Measurements from ENCODE around the gene TUBD1. TPM values are rescaled to one million over a fixed set of nuclear protein-coding genes. Genes with fewer than 3 reads are reported as not detected.
"Not testable (repeated sequence)": the region's sequence is repeated elsewhere in the genome, so short reads cannot be mapped to it uniquely, and the experiment has no call there.

TUBD1 gene
- total RNA-seq, 2 donors from 2014 or later: 8.5 to 10.5 TPM

DNA sequence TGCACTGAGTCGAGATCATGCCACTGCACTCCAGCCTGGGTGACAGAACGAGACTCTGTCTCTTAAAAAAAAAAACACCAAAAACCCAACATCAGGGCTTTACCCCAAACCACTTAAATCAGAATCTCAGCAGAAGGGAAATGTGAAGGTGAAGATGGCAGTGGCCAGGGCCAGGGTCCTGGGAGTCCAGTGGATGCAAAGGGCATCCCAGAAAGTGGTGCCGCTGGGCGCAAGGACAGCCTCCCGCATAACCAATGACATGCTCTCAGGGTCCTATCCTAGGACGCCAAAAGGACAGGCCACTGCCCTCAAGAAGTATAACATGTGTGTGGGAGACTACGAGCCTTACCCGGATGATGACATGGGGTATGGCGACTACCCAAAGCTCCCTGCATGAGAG lies 7.9 kb downstream of the TUBD1 start:
- ATAC-seq: no peak

DNA sequence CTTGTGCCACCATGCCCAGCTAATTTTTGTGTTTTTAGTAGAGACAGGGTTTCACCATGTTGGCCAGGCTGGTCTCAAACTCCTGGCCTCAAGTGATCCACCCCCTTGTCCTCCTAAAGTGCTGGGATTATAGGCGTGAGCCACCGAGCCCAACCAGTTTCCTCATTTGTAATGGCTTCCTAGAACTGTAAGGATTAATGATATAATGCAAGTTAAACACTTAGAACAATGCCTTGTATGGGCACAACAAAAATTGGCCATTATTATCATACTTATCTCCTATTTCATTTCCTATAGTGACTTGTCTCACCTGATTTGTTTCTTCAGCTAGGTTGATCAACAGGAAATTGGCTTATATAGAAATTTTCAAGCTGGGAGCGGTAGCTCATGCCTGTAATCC lies 14.1 kb downstream of the TUBD1 start:
- ATAC-seq: no peak
- intact Hi-C loops (cut with DNase I): no loop called here
- no peak for DNase-seq

More for the DNA sequence above, 7.9 kb downstream of the TUBD1 start:
- intact Hi-C loops (cut with DNase I): no loop called here
- no peak for DNase-seq

DNA sequence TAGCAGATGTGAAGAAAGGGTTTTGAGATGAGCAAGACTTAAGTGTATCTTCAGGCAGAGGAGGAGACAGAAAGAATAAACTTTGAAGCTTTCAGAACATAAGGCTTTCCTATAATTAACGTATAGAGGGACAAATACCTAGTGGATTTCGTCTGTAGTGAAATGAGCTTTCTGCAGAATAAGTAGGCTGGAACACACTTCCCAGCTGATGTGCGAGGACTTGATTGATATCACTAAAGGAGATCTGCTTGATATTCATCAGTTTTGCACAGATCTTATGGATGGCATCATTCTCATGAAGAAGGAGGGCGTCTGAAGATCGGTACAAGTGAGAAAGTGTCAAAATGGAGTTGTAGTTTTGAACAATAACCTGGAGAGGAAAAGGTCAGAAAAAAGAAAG lies 14.8 kb downstream of the TUBD1 start:
- intact Hi-C loops (cut with DNase I): no loop called here
- DNase-seq: no peak

DNA sequence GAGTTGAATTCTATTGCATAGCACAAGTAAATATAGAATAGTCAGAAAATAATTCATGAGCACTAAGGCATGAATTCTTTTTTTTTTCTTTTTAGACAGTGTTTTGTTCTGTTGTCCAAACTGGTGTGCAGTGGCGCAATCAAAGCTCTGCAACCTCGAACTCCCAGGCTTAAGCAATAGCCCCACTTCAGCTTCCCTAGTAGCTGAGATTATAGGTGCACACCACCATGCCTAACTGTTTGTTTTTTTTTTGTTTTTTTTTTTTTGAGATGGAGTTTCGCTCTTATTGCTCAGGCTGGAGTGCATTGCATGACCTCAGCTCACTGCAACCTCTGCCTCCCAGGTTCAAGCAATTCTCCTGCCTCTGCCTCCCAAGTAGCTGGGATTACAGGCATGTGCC lies 16.6 kb downstream of the TUBD1 start:
- no peak for ATAC-seq
- no peak for DNase-seq
- intact Hi-C loops (cut with DNase I): no loop called here

More for the DNA sequence above, 14.8 kb downstream of the TUBD1 start:
- ATAC-seq: no peak

GRCh38 chr17:59874376-59874775 lies 18.4 kb downstream of the TUBD1 start:
- intact Hi-C loops (cut with DNase I): no loop called here
- DNase-seq (no peak), ATAC-seq (no peak)

DNA sequence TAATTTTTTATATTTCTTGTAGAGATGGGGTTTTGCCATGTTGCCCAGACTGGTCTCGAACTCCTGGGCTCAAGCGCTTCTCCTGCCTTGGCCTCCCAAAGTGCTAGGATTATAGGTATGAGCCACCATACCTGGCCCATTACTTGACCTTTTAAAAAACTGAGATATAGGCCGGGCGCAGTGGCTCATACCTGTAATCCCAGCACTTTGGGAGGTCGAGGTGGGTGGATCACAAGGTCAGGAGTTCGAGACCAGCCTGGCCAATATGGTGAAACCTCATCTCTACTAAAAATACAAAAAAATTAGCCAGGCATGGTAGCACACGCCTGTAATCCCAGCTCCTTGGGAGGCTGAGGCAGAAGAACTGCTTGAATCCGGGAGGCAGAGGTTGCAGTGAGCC lies 19.3 kb downstream of the TUBD1 start:
- DNase-seq; ATAC-seq; intact Hi-C loops (cut with DNase I): not testable (repeated sequence)

GRCh38 chr17:59872351-59872750 lies 20.4 kb downstream of the TUBD1 start:
- intact Hi-C loops (cut with DNase I): no loop called here
- ATAC-seq: no peak
- DNase-seq: no peak

DNA sequence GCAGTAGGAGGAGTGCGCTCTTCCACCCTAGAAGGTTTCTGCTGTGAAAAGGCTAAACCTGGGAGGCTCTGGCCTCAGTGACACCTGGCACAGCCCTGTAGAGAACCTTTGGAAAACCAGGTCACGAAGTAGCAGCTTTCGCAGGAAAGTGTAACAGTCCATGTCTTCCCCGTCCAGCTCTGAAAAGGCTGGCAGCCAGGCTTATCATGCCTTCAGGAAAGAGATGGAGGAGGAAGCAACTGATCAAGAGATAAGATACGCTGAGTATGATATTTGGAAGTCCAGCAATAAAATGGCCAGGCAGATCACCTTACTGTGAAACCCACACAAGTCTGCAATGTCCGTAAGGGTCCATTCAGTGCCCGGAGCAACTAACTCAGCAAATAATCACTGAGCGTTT lies 22.3 kb downstream of the TUBD1 start:
- intact Hi-C loops (cut with DNase I): no loop called here
- ATAC-seq: no peak
- no peak for DNase-seq

DNA sequence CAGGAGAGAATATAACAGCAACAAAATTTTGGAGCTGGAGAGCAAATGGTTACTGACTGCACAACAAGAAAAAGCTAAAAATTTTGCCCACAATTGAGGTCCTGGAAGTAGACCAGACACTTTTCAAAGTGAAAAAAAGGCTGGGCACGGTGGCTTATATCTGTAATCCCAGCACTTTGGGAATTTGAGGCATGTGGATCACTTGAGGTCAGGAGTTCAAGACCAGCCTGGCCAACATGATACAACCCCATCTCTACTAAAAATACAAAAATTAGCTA lies 22.9 kb downstream of the TUBD1 start:
- intact Hi-C loops (cut with DNase I): no loop called here
- no peak for DNase-seq
- no peak for ATAC-seq

DNA sequence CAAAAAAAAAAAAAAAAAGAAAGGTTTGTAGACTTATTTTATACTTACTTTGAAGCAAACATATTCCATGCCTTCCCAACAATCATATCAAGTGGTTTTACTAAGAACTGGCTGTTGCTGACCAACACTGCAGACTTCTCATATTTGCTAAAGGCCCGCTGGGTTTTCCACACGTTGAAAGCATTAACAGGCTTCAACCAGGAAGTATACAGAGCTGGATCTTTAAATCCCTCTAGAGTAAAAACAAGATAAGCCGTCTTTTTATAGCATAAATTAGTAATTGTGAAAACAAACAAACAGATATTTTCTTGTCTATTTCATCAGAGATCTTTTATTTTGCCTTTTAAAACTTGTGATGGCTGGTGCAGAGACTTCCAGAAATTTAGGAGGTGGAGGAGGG lies 29.1 kb downstream of the TUBD1 start:
- intact Hi-C loops (cut with DNase I): no loop called here
- DNase-seq (no peak), ATAC-seq (no peak)

GRCh38 chr17:59859444-59860025 lies 33.2 kb downstream of the TUBD1 start:
- intact Hi-C loops (cut with DNase I): no loop called here
- ATAC-seq (peak; percentile 72), DNase-seq (no peak)

- intact Hi-C loops (cut with DNase I): no loop called here
- no peak for ATAC-seq
Observed at GRCh38 chr17:59858932-59859331, 33.8 kb downstream of the TUBD1 start.

DNA sequence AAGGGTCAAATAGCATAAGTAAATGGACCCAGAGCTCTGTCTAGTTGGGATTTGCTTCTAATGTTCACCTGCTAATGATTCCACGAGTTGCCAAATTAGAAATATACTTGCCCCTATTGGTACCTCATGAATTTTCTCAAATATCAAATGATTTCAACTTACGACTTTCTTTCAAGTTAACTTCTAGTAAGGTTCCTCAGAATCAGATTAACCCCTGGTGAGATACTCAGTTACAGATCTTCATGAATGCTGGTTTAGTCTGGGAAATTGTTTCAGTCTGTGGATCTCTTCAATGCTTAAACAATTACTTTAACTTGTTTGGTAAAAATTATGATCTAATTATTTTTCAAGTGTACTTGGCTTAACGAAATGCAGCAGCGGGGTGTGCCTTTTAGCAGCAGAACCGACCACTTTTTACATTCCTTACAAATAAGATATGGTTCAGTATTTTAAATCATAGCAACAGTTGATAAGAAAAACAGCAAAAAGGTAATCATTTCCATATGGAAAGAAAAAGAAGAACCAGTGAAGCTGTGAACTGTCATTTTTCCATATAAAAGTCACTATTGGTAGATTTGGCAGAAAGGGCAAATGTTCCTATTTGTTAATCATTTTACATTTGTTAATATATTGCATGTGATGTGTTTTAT lies 34.5 kb downstream of the TUBD1 start:
- DNase-seq (no peak), ATAC-seq (no peak)
- intact Hi-C loops (cut with DNase I): no loop called here

More at GRCh38 chr17:59858932-59859331, 33.8 kb downstream of the TUBD1 start:
- no peak for DNase-seq

GRCh38 chr17:59856859-59857794 lies 35.6 kb downstream of the TUBD1 start:
- DNase-seq (no peak), ATAC-seq (no peak)
- intact Hi-C loops (cut with DNase I): no loop called here

GRCh38 chr17:59853919-59854729 lies 38.6 kb downstream of the TUBD1 start:
- intact Hi-C loops (cut with DNase I); ATAC-seq; DNase-seq: not testable (repeated sequence)

GRCh38 chr17:59853168-59853918 lies 39.4 kb downstream of the TUBD1 start:
- DNase-seq (no peak), ATAC-seq (peak in 1 of 2 donors; percentile 23)
- intact Hi-C loops (cut with DNase I): no loop called here

DNA sequence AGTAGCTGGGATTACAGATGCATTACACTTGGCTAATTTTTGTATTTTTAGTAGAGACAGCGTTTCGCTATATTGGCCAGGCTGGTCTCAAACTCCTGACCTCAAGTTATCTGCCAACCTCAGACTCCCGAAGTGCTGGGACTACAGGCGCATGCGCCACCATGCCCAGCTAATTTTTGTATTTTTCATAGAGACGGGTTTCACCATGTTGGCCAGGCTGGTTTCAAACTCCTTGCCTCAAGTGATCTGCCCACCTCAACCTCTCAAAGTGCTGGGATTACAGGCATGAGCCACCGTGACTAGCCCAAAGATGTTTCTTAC lies 39.9 kb downstream of the TUBD1 start:
- intact Hi-C loops (cut with DNase I): not testable (repeated sequence)

GRCh38 chr17:59851439-59852375 lies 41.0 kb downstream of the TUBD1 start:
- ATAC-seq: peak in 1 of 2 donors; percentile 14
- DNase-seq: no peak
- intact Hi-C loops (cut with DNase I): no loop called here

More for the DNA sequence above, 39.9 kb downstream of the TUBD1 start:
- not testable (repeated sequence) for ATAC-seq, DNase-seq
